Activated naive CD8-positive, alpha-beta T cell (primary cell): ENCODE measurements around the gene ATP6V0B.
A peak's percentile ranks its signal among the peaks of the same experiment; 100 is the strongest.

Experiments
- H3K27ac Mint-ChIP-seq: one replicate; pipeline ENCODE4 v1.8.0; 2021; ENCODE audit warnings: mixed read lengths
- H3K27me3 Mint-ChIP-seq: one replicate; pipeline ENCODE4 v1.8.0; 2021; ENCODE audit warnings: mixed read lengths
- H3K36me3 Mint-ChIP-seq: one replicate; pipeline ENCODE4 v1.8.0; 2021; ENCODE audit warnings: mixed read lengths
- H3K4me1 Mint-ChIP-seq: one replicate; pipeline ENCODE4 v1.8.0; 2021; ENCODE audit warnings: low read depth, mixed read lengths
- H3K4me3 Mint-ChIP-seq: one replicate; pipeline ENCODE4 v1.8.0; 2021; ENCODE audit warnings: mild to moderate bottlenecking, mixed read lengths
- H3K9me3 Mint-ChIP-seq: one replicate; pipeline ENCODE4 v1.8.0; 2021; ENCODE audit warnings: low read depth, mixed read lengths

Gene ATP6V0B

DNA sequence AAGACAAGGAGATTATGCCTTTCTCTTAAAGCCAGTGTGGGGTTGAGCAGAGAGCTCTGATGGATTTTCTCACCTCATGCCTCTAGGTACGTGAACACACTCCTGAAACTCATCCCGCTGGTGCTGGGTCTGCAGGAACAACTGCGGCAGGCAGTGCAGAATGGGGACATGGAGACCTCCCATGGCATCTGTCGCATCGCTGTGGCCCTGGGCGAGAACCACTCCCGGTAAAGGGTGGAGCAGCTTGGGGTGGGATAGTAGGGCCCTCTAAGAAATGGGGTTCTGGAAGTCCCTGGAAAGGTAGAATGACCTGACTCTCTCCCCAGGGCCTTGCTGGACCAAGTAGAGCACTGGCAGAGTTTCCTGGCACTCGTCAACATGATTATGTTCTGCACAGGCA, 18.5 kb upstream of the ATP6V0B start:
- H3K27ac Mint-ChIP-seq: no peak overlapping the region
- H3K9me3 Mint-ChIP-seq: no peaks in the 10 kb centered on the region
- H3K27me3 Mint-ChIP-seq: no peaks in the 10 kb centered on the region
- H3K4me3 Mint-ChIP-seq: no peak overlapping the region
- H3K36me3 Mint-ChIP-seq: peaks cover 8% of the 10 kb centered on the region
- H3K4me1 Mint-ChIP-seq: peaks cover 7% of the 10 kb centered on the region

DNA sequence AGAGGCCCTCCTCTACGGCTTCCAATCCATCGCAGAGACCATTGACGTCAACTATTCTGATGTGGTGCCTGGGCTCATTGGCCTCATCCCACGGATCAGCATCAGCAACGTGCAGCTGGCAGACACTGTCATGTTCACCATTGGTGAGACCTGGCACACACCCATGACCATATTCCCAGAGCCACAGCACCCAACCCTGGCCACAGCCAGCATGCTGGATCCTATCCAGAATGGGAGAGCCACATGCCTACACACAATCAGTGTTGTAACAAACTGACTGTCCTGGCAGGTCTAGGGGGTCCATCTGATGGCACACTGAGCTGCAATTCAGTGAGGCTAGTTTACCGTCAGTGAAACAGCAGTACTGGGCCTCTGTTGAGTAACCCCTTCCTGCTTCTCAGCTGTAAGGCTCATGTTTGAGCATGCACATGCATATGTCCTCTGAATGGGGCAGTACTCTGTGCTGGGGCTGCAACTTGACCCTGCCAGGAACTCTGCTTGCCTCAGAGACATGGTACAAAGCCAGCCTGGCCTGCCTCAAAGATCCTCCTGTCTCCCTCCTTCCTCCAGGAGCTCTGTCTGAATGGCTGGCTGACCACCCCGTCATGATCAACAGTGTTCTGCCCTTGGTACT, 17.2 kb upstream of the ATP6V0B start:
- Mint-ChIP-seq H3K4me1 (no peaks in the 10 kb centered on the region), H3K9me3 (no peaks in the 10 kb centered on the region), H3K4me3 (no peak overlapping the region), H3K27me3 (no peaks in the 10 kb centered on the region), H3K36me3 (peaks cover 11% of the 10 kb centered on the region), H3K27ac (no peak overlapping the region)

DNA sequence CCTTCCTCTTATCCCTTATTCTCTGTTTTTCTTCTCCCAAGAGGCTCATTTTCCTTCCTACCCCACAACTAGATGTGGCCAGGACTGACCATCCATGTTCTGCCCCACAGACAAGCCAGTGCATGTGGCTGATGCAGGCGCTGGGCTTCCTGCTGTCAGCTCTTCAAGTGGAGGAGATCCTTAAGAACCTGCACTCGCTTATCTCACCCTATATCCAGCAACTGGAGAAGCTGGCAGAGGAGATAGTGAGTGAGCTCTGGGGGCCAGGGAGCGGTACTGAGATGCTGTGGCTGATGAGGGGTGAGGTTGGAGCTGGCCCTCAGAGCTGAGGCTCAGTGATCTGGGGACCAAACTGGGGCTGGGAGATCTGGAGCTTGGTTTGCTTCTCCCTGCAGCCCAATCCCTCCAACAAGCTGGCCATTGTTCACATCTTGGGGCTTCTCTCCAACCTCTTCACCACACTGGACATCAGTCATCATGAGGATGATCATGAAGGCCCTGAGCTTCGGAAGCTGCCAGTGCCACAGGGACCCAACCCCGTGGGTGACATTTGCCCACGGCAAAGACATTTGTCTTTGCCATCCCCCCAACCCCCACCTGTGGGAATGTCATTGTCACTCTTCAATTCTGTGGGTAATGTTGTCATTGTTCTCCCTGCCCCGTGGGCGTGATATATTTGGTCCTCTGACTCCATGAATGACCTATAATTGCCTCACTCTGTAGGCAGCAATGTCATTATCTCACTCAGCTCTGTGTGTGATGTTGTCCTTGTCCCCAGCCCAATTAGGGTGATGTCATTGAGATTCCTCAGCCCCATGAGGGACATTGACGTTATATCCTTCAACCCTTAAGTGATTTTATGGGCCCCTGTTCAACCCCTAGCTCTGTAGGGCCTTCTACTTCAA, 16.2 kb upstream of the ATP6V0B start:
- H3K27me3 Mint-ChIP-seq: no peaks in the 10 kb centered on the region
- H3K27ac Mint-ChIP-seq: no peak overlapping the region
- H3K4me1 Mint-ChIP-seq: no peaks in the 10 kb centered on the region
- no peak overlapping the region for H3K4me3 Mint-ChIP-seq
- H3K9me3 Mint-ChIP-seq: no peaks in the 10 kb centered on the region
- peaks cover 14% of the 10 kb centered on the region for H3K36me3 Mint-ChIP-seq

DNA sequence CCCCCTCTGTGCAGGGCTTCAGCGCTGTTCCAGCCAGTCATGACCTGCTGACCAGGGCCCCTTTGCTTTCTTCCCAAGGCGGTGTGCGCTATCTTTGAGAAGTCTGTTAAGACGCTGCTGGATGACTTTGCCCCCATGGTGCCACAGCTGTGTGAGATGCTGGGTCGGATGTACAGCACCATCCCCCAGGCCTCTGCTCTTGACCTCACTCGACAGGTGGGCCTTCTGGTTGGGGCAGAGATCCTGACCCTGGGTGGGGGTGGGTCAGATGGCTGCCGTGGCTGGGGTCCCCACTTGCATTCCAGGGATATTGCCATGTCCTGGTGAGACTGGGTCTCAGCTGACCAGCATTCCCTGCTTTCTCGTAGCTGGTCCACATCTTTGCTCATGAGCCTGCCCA, 14.0 kb upstream of the ATP6V0B start:
- Mint-ChIP-seq H3K27ac (no peak overlapping the region), H3K27me3 (no peaks in the 10 kb centered on the region), H3K4me3 (no peak overlapping the region), H3K4me1 (no peaks in the 10 kb centered on the region), H3K9me3 (no peaks in the 10 kb centered on the region), H3K36me3 (peaks cover 14% of the 10 kb centered on the region)

DNA sequence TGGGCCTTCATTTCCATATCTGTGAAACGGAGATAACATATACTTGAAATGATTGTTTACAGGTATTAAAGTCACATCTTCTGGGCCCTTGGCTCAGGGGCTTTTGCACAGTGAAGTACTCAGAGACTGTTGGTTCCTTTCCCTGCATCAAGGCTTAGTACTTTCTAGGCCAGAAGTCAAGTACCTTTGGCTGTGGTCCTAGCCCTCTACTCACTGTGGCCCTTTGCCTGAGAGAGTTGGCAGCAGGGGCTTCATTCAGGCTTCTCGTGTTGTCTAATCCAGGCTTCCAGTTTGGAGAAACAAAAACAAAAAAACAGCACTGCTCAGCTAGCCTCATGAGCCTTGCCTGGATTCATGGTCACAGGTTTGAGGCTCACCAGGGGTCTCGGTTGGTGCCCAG, 13.1 kb upstream of the ATP6V0B start:
- Mint-ChIP-seq H3K36me3 (peaks cover 16% of the 10 kb centered on the region), H3K4me3 (no peak overlapping the region), H3K4me1 (no peaks in the 10 kb centered on the region), H3K27ac (no peak overlapping the region), H3K27me3 (no peaks in the 10 kb centered on the region), H3K9me3 (no peaks in the 10 kb centered on the region)

DNA sequence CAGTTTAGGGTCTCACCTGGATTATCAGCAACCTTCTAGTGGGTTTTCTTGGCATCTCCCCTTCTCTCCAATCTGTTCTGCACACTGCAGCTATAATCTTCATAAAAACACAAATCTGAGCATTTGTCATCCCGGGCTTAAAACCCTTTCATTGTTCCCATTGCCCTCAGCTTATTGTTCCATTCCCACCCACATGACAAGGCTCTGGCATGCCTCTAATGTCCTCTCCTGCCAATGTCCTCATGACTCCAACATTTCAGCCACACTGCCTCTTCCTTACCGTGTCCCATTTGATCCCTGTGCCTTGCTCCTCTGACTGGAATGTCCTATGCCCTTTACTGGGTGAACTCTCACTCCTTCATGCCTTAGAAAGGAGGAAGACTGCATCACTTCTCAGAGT, 12.4 kb upstream of the ATP6V0B start:
- Mint-ChIP-seq H3K9me3 (no peaks in the 10 kb centered on the region), H3K27me3 (no peaks in the 10 kb centered on the region), H3K27ac (no peak overlapping the region), H3K4me1 (no peaks in the 10 kb centered on the region), H3K36me3 (peaks cover 14% of the 10 kb centered on the region), H3K4me3 (no peak overlapping the region)

DNA sequence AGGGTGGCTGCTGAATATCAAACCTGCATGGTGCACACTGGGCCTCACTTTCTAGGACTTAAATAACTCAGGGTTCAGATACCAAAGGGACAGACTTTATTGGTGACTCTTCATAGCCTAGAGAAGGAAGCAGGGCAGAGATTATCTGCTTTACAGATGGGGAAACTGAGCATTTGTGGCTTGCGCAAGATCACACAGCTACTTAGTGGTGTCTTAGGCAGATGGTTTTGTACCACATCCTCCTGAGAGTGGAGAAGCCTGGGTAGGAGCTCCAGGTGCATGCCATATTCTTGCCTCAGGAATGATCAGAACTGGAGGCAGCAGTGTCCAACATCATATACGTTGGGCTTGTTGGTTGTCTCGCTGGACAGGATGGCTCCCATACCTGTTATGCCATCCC, 11.8 kb upstream of the ATP6V0B start:
- no peak overlapping the region for H3K27ac Mint-ChIP-seq
- H3K27me3 Mint-ChIP-seq: no peaks in the 10 kb centered on the region
- H3K9me3 Mint-ChIP-seq: no peaks in the 10 kb centered on the region
- no peak overlapping the region for H3K4me3 Mint-ChIP-seq
- peaks cover 16% of the 10 kb centered on the region for H3K36me3 Mint-ChIP-seq
- no peaks in the 10 kb centered on the region for H3K4me1 Mint-ChIP-seq

DNA sequence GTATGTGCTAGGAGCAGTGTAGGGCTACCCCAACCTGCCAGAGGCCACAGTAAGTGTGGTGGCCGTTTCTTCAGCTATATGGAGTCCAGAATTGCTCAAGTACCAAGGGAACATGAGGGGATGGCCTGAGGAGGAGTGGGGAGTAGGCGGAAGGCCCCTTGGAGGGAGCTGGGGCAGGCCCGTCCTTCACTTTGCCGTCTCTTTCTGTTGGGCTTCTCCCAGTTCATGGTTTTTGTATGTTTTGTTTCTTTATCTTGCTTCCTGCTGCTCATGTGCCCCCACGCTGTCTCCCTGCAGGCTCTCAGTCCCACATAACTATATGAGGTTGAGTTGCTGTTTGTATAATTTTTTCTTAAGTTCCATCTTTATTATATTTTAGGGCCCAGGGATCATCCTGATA, 10.9 kb upstream of the ATP6V0B start:
- Mint-ChIP-seq H3K4me3 (no peak overlapping the region), H3K4me1 (no peaks in the 10 kb centered on the region), H3K9me3 (no peaks in the 10 kb centered on the region), H3K27me3 (no peaks in the 10 kb centered on the region), H3K36me3 (peaks cover 13% of the 10 kb centered on the region), H3K27ac (no peak overlapping the region)

DNA sequence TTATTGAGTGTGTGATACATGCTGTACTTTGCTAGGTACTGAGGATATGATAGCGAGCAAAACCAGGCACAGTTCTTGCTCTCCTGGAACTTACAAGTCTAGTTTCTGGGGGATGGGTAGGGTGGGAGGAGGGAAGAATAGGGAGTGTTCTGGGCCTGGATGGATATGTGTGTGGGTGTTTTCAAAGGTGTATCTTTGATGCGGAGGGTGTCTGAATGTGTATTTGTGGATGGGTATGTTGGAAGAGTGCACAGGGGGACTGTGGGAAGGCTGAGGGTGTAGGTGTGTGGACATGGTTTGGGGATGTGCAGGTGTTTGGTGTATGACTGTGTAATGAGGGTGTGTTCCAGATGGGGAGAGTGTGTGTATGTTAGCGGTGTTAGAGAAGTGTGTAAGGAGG, 9.4 kb upstream of the ATP6V0B start:
- Mint-ChIP-seq H3K27me3 (no peaks in the 10 kb centered on the region), H3K27ac (no peak overlapping the region), H3K9me3 (no peaks in the 10 kb centered on the region), H3K4me1 (peaks cover 7% of the 10 kb centered on the region), H3K4me3 (no peak overlapping the region), H3K36me3 (peaks cover 15% of the 10 kb centered on the region)

DNA sequence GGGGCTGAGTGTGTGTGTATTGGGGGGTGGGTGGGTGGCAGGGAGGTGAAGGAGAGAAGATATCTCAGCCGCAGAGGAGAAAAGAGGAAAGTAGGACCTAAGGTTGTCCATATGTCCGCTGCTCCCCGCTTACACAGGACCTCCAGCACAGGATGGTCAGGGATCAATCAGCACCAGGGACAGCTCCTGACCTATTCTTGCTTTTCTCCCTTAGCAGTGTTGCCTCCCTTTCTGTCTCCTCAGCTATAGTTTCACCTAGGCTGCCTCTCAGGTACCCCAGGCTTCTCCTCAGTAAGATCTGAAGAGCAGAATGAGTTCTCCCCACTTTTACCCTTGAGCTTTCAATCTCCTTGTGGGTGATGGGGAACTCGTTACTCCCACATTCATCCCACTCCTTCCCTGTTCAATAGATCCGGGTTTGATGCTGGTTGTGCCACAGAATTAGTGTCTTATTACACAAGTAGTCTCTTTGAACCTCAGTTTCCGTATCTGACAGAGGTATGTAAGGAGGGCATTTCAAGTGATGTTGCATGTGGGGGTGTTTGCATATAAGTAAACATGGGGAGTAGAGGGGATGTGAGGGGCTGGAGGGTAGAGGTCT, 6.3 kb upstream of the ATP6V0B start:
- Mint-ChIP-seq H3K9me3 (no peaks in the 10 kb centered on the region), H3K36me3 (peaks cover 15% of the 10 kb centered on the region), H3K4me1 (peaks cover 18% of the 10 kb centered on the region), H3K27me3 (no peaks in the 10 kb centered on the region), H3K27ac (no peak overlapping the region), H3K4me3 (no peak overlapping the region)

DNA sequence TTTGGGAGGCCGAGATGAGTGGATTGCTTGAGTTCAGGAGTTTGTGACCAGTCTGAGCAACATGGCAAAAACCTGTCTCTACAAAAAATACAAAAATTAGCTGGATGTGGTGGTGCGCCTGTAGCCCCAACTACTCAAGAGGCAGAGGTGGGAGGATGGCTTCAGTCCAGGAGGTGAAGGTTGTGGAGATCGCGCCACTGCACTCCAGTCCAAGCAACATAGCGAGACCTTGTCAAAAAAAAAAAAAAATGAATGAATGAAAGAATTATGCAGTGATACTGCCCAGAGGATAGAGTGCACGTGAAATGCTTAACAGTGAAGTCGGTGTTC, 5.4 kb upstream of the ATP6V0B start:
- no peaks in the 10 kb centered on the region for H3K9me3 Mint-ChIP-seq
- H3K4me3 Mint-ChIP-seq: peak overlapping the region; percentile 97
- no peaks in the 10 kb centered on the region for H3K27me3 Mint-ChIP-seq
- H3K27ac Mint-ChIP-seq: no peak overlapping the region
- H3K4me1 Mint-ChIP-seq: peaks cover 27% of the 10 kb centered on the region
- peaks cover 22% of the 10 kb centered on the region for H3K36me3 Mint-ChIP-seq

DNA sequence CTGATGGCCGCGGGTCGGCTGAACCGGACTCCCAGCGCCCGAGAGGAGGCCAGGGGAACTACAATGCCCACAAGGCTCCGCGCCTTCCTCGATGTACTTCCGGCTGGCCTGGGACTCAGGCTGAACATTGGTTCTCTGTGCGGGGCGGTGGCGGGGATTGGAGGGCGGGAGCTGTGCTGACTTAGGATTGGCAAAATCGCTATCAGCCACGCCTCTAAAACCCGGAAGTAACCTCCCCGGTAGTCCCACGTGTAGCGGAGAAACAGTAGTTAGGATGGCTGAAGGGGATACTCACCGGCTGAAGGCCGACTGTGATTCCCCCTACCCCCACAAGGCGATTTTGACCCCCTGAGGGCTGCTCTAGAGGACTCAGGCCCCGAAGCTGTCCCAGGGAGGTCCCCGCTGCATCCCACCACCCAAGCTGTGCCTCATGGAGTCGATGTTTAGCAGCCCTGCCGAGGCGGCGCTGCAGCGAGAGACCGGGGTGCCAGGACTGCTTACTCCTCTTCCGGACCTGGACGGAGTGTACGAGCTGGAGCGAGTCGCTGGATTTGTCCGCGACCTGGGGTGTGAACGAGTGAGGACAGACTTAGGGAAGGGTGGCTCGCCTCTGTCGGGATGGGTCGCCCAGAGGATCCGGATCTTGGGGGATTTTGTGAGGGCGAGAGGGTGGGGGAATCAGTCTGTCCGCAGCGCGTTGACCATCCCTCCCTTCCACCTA, 4.9 kb upstream of the ATP6V0B start, which contains the start of gene DPH2:
TSS of gene DPH2 (plus strand) at position 265 of the 721 bp plus-strand sequence. CDS start at position 431, 166 bp downstream.
- Mint-ChIP-seq H3K36me3 (peaks cover 22% of the 10 kb centered on the region), H3K4me3 (peak within 1 kb of the TSS; percentile 97), H3K4me1 (peaks cover 27% of the 10 kb centered on the region)

DNA sequence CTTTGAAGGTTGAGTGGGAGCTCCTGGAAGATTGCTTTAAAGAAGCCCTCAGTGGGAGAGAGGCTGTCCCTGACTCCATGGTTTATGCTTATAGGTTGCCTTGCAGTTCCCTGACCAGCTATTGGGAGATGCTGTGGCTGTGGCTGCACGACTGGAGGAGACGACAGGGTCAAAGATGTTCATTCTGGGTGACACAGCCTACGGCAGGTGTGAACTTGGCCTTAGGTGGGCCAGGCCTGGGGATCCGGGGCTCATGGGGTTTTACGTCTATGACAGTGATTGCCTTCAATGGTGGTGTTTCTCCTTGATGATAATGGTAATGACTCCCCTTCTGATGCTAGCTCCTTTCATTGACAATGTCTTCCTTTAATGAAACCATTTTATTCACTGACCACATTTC, 4.3 kb upstream of the ATP6V0B start:
- H3K27ac Mint-ChIP-seq: peak overlapping the region; percentile 91
- H3K27me3 Mint-ChIP-seq: no peaks in the 10 kb centered on the region
- H3K4me3 Mint-ChIP-seq: peak overlapping the region; percentile 97
- peaks cover 22% of the 10 kb centered on the region for H3K36me3 Mint-ChIP-seq
- peaks cover 27% of the 10 kb centered on the region for H3K4me1 Mint-ChIP-seq
- no peaks in the 10 kb centered on the region for H3K9me3 Mint-ChIP-seq

More for the DNA sequence above, 4.9 kb upstream of the ATP6V0B start, which contains the start of gene DPH2:
- H3K9me3 Mint-ChIP-seq: no peaks in the 10 kb centered on the region
- H3K27ac Mint-ChIP-seq: peak within 1 kb of the TSS; percentile 91
- no peaks in the 10 kb centered on the region for H3K27me3 Mint-ChIP-seq

DNA sequence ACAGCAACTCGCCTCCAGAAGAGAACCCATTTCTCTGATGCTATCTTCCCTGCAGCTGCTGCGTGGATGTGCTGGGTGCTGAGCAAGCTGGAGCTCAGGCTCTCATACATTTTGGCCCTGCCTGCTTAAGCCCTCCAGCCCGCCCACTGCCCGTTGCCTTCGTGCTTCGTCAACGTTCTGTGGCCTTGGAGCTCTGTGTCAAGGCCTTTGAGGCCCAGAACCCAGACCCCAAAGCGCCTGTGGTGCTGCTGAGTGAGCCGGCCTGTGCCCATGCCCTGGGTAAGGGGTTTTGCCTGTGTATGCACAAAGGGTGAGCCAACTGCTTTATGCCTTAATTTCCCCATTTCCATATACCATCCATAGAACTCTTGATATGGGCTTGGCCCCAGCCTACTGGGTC, 3.8 kb upstream of the ATP6V0B start:
- H3K36me3 Mint-ChIP-seq: peaks cover 22% of the 10 kb centered on the region
- peak overlapping the region; percentile 97 for H3K4me3 Mint-ChIP-seq
- H3K4me1 Mint-ChIP-seq: peaks cover 30% of the 10 kb centered on the region
- H3K27ac Mint-ChIP-seq: peak overlapping the region; percentile 91
- no peaks in the 10 kb centered on the region for H3K9me3 Mint-ChIP-seq
- no peaks in the 10 kb centered on the region for H3K27me3 Mint-ChIP-seq
